GM21390 (cell line): ENCODE measurements around the gene TTC33.
A peak's percentile ranks its signal among the peaks of the same experiment; 100 is the strongest.

ENCODE experiments used
- ATAC-seq: cut with Tn5 transposase; IDR thresholded peaks from one replicate; pipeline ENCODE4 v1.9.1; 2021; ENCODE audit not compliant: unreplicated experiment

TTC33 gene

DNA sequence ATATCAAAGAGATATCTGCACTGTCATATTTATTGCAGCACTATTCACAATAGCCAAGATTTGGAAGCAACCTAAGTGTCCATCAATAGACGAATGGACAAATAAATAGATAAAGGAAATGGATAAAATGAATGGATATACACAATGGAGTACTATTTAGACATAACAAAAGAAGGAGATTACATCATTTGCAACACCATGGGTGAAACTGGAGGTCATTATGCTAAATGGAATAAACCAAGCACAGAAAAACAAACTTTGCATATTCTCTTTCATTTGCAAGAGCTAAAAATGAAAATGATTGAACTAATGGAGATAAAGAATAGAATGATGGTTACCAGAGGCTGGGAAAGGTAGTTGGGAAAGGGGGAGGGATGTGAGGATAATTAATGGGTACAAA is 231.1 kb downstream of the TTC33 start:
- no peak for ATAC-seq

GRCh38 chr5:40521925-40522324 is 233.8 kb downstream of the TTC33 start:
- no peak for ATAC-seq

DNA sequence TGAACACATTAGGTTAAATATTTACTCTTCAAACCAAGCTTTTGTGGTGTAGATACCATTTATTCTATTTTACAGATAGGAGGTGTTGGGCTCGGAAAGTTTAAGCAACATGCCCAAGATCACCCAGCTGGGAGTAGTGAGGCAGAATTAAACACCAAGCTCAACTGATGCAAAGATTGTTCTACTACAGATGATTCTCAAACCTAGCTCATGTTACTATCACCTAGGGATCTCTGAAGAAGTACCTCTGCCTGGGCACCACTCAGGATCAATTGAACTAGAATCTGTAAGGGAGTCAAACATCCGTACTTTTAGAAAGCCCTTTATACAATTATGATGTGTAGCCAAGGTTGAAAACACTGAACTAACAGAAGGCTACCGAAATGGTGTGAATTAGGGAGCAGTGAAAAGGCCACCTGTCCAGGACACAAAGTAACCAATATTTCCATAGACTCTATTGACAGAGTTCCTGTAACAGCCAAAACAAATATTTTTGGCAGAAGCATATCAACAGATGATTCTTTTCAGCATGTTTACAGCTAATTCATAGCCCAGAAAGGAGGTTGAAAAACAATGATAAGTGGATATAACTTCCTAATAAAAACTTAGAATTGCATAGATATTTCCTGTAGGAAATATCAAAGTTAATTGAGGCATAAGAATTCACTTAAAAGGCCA is 234.5 kb downstream of the TTC33 start:
- no peak for ATAC-seq

- ATAC-seq = no peak
These were observed 237.3 kb downstream of the TTC33 start for GRCh38 chr5:40518485-40518917.

DNA sequence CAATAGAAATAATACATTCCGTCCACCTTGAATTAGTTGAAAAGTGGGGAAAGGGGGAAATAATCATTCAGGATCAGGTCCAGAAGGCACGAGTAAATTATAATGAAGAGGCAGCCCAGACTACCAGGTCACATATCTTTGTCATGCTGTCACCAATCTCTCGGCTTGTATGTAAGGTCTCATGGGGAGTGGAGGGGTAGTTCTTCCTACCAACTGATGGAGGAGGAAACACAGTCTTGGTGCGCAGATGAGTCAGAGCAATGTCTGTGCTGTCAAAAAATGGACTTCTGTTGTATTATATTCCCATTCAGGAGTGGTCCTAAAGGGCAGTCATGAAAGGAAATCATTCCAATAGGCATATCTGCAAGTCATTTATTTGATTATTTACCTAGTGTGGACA is 240.3 kb downstream of the TTC33 start:
- ATAC-seq = no peak

DNA sequence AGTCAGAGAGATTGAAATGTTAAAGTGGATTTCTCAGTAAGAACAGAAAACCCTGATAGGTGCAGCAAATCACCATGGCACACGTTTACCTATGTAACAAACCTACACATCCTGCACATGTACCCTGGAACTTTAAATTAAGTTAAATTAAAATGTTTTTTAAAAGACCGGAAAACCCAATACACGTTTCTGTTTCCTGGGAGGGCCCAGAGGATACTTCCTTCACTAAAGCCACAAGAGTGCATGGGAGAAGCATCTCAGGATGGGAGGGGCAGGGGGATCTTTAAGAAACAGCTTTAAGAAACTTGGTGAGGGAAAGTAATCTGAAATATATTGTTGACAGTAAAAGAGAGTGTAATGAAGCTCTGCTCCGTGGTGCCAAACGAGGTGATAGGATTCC is 240.8 kb downstream of the TTC33 start:
- no peak for ATAC-seq

GRCh38 chr5:40511801-40512200 is 244.0 kb downstream of the TTC33 start:
- ATAC-seq = no peak

- no peak for ATAC-seq
These were observed 248.7 kb downstream of the TTC33 start for GRCh38 chr5:40507095-40507494.

GRCh38 chr5:40505031-40505430 is 250.7 kb downstream of the TTC33 start:
- no peak for ATAC-seq

GRCh38 chr5:40503439-40503838 is 252.3 kb downstream of the TTC33 start:
- ATAC-seq = no peak

- peak; percentile 65 for ATAC-seq
These were observed 253.0 kb downstream of the TTC33 start for GRCh38 chr5:40502736-40503135.

- ATAC-seq = no peak
These were observed 253.9 kb downstream of the TTC33 start for GRCh38 chr5:40501711-40502444.

DNA sequence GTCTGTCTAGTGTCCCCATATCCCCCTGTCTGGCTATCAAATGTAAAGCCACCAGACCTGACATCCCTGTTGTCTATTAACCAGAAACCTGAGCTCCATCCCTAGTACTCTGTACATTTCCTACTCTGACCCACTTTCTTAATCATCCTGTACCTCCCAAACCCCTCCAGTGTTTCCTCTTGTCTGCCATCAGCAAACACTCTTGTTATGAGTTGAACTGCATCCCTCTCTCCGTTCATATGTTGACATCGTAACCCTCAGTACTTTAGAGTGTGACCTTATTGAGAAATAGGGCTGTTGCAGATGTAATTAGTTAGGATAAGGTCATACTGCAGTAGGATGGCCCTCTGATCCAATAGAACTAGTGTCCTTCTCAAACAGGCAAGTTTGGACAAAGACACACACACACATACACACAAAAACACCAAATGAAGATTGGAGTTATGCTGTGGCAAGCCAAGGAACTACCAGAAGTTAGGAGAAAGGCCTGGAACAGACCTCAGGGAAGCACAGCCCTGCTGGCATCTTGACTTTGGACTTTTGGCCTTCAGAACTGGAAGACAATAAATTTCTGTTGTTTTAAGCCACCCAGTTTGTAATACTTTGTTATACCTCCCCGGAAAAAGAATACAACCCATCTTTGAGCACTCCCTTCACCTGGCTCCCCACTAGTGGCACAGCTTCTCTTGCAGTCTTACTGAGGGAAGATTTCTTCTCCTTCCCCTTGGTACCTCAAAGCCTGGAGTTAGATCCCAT is 256.1 kb downstream of the TTC33 start:
- no peak for ATAC-seq

DNA sequence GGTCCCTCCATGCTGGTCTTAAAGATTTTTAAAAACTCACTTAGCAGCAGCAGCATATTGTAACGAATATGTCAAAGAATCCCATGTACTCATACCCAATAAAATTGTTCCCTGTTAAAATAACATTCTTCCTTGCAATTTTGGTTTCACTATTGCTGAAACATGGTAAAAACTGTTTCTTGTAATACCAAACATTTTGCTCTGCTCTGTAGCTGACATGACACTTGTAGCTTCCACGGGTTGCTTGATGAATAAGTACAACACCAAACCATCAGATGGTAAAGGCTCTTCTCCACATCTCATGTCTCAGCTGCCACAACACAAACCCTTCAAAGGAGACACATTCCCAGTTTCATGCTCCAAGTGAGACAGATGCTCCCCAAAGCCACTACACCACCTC is 256.8 kb downstream of the TTC33 start:
- ATAC-seq = no peak

DNA sequence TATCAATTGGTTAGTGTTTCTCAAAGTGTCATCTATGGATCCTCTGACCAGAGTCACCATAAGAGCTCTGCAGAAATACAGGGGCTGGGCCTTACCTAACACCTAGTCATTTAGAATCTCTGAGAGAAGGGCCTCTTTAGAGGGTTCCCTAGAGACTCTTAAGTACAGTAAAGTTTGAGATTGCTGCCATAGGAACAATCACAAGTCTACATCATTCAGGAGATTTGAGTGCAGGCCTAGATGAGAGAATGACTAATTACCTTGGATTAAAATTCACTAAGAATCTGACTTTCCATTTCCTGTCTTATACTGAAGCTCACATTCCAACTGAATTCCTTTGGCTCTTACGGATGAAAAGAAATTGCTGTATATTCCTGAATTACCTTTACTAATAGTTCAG is 258.2 kb downstream of the TTC33 start:
- ATAC-seq = no peak

DNA sequence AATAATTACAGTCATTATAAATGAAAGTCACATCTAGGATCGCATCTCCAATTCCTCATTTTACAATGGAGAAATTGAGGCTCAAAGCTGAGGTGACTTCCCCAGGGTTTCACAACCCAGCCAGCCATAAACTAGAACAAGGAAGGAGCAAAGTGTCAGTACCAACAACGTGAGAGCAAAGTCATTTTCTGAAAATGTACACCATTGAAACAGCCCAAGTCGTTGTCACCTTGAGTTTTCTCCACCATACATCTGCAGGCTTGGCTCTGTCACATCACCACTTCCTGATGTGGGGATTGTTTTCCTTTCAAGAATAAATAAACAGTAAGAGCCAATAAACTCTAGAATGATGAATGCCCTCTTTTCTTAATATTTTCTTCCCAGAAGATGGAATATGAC is 260.5 kb downstream of the TTC33 start:
- ATAC-seq = no peak

DNA sequence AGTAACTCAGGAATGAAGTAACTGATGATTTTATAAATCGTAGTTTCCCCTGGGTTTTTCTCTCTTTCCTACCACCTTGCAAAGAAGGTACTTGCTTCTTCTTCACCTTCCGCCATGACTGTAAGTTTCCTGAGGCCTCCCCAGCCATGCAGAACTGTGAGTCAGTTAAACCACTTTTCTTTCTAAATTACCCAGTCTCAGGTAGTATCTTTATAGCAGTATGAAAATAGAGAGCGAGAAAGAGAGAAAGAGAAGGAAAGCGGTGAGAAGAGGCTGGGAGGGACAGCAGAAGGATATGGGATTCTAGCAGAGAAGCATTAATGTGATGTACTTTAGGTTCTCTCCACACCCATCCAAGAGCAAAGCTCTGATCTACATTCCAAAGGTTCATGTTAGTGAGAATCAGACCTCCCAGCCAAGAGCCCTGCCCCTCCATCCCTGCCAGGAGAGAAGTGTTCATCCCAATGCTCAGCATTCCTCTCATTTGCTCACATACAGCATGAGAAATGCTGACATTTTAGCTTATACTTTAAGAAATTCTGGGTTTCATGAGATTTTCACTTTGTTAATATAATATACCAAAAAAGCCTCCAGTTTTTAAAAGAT is 261.0 kb downstream of the TTC33 start:
- ATAC-seq = no peak

DNA sequence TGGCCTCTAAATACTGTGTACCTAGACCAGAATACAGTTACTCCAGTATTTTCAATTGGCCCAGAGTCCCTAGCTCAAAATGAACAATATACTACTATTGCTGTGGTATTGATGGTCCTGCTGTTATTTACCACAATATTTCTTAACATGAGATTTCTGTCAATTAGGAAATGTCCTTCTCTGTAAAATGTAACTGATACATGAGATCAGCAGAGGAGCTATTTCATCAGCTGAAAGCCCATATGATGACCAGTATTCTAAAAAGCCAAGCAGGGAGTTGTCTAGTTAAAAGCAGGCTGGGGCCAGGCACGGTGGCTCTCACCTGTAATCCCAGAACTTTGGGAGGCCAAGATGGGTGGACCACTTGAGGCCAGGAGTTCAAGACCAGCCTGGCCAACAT is 263.7 kb downstream of the TTC33 start:
- no peak for ATAC-seq

DNA sequence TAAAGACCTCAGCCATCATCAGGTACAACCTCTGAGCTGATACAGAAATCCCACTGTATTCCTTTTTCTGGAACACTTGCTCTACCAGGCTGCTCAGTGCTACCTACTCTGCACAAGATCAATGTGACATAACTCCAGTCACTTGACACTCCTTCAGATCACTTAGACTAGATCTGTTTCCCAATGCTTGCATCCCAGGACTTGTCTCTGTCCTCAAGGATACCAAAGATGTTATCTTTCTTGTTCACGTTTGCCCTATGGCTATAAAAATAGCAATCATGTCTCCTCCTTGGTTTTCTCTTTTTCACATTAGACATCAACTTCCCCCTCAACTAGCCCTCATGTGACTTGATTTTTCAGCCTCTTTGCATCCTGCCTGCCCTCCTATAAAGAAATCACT is 264.1 kb downstream of the TTC33 start:
- no peak for ATAC-seq

DNA sequence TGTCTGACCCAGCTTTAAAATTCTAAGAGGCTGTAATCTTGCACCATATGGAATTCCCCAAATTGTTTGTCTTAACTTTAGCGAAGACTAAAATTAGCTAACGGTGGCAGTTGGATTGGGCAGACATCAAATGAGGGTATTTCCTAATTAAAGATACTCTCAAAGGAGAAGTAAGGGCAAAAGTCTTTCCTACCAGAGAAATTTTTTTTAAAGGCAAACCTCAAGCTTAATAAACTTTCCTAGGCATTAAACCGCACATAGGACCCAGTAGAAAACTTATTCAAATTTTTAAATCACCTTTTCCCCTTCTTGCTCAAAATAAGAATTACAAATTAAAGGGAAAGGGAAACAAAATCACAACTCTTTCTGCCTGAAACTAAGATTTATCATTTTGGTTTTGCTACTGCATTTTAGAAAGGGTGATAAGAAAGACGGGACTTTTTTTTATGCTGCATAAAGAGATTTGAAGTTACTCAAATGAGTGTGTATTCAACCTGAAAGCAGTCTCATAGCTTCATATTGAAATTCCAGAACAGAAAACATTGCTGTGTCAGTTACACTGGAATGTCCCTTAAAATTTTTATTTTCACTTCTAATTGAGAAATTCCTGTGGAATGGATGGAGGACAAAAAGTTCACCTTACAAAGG is 265.2 kb downstream of the TTC33 start:
- peak; percentile 45 for ATAC-seq

DNA sequence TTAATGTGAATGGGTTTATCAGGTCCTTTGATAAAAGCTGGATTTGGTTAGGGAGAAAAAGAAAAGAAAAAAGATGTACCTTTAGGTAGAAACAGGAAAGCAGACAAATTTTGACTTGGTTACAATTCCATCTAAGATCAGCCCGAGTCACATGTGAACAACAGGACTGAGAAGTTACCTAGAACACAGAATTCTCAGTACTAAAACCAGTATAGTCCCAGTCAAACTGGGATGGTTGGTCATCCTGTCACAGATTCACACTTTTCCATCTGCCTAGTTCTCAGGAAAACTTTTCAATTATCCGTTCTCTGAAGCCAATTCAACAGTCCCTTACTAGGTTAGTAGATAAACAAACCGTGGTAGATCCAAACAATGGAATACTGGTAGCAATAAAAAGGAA is 266.3 kb downstream of the TTC33 start:
- ATAC-seq = no peak
